IPS-18c (cell line): ENCODE measurements around the gene CHCT1.
"Not testable (repeated sequence)": the region's sequence is repeated elsewhere in the genome, so short reads cannot be mapped to it uniquely, and the experiment has no call there.

Experiments
- H3K4me3 ChIP-seq: 2 replicates; pipeline ENCODE4 v1.7.0; 2013; ENCODE audit warnings: low read depth, mild to moderate bottlenecking, low read length, moderate library complexity; ENCODE audit not compliant: insufficient read depth
- H3K9me3 ChIP-seq: one replicate; pipeline ENCODE4 v1.6.1; 2013; ENCODE audit warnings: mild to moderate bottlenecking, low read length, moderate library complexity; ENCODE audit not compliant: control insufficient read depth, insufficient read depth

The CHCT1 gene

DNA sequence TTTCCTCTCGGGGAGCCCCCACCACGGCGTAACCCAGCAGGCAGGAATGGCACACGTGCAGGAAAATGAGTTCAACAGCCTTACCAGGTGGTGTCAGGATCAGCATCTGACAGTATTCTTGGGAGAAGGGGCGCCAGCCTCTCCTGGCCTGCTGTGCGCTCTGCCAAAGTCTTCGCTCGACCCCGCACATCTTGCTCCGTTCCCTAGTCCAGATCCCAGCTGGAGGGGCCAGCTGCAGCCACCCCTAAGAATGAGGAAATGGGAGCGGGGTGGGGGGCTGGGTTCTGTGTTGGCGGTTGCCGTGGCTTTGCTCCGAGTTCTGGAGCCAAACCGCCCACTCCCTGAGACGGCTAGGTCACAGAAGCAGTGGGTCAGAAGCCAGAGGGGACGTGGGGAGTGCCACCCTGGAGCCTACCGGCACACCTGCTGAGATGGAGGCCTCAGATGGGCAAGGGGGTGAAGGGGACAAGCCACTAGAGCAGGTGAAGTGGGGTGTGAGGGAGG is at the start of gene CHCT1:
CHCT1 (plus strand) TSS at position 328 of the 504 bp plus-strand sequence; CDS start at position 432, 104 bp downstream.
- H3K4me3 ChIP-seq, result peak within 1 kb of the TSS; percentile 76
- H3K9me3 ChIP-seq, result no peaks in the 10 kb centered on the region

DNA sequence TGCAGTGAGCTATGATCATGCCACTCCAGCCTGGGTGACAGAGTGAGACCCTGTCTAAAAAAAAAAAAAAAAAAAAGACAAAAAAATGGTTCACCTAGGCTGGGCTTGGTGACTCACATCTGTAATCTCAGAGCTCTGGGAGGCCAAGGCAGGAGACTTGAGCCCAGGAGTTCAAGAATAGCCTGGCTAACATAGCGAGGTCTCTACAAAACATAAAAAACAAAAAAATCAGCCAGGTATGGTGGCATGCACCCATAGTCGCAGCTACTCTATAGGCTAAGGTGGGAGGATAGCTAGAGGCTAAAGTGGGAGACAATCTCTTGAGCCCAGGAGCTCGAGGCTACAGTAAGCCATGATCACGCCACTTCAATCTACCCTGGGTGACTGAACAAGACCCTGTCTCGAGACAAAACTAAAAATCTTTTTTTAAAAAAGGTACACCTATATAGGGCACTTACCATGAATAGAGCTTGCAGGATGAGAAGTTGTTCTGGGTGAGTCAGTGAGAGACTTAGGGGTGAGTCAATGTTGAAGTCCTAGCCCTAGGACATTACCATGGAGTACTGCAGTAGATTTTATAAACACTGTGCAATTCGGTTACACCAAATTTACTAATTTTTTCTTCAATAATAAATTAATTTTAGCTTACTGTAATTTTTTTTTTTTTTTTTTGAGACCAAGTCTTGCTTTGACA is 49.4 kb upstream of the CHCT1 start:
- H3K4me3 ChIP-seq, result no peak overlapping the region
- no peaks in the 10 kb centered on the region for H3K9me3 ChIP-seq

- not testable (repeated sequence) for H3K4me3 ChIP-seq, H3K9me3 ChIP-seq
Observed at GRCh38 chr17:60378187-60378586, 44.1 kb upstream of the CHCT1 start.

DNA sequence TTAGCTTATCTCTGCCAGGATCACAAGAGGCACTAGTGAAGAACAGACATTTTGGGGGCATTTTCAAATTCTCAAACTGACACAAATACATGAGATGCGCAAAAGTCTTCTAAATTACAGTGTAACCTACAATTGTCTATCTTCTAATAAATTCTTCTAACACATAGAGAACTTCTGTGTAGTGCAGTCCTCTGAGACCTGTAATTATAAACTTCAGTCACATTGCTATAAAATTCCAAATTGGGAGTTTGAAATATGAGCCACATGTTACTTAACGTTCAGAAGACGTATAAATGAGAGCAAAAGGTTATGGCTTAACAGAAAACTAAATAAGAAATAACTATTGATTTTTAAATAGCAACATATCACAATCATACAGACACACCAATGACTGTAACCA is 42.8 kb upstream of the CHCT1 start:
- not testable (repeated sequence) for H3K9me3 ChIP-seq, H3K4me3 ChIP-seq

DNA sequence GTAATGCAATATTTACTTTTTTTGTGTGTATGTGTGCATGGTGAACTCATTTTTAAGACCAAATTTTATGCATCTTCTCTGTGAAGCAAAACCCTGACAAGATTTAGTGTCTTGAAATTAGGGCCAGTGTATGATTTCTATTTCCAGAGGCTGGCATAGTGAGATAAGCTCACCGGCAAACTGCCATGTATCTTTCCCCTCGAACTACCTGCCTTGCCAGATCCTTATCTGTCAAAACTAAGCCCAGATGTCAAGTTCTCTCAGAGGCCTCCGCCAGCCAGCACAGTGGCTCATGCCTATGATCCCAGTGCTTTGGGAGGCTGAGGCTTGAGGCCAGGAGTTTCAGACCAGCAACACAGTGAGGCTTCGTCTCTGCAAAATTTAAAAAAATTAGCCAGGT is 40.3 kb upstream of the CHCT1 start:
- Histone ChIP-seq H3K9me3 (no peaks in the 10 kb centered on the region), H3K4me3 (no peak overlapping the region)

DNA sequence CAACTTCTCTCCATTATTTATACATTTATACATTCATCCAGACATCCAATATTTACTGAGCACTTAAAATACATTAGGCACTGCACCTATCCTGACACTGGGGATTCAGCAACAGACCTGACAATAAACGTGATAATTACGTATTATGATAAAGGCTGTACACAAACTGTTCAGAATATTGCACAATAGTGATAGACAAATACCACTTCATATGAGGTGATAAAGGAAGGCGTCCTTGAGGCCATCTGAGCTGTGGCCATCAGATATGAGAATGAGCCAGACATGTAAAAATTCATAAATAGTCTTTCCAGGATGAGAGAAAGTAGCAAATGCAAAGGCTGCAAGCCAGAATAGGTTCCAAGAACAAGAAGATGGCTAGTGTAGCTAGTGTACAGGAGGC is 38.9 kb upstream of the CHCT1 start:
- no peaks in the 10 kb centered on the region for H3K9me3 ChIP-seq
- H3K4me3 ChIP-seq, result no peak overlapping the region

DNA sequence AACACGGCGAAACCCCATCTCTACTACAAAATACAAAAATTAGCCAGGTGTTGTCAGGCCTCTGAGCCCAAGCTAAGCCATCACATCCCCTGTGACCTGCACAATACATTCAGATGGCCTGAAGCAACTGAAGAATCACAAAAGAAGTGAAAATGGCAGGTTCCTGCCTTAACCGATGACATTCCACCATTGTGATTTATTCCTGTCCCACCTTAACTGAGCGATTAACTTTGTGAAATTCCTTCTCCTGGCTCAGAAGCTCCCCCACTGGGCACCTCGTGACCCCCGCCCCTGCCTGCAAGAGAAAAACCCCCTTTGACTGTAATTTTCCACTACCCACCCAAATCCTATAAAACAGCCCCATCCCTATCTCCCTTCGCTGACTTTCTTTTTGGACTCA is 37.4 kb upstream of the CHCT1 start:
- not testable (repeated sequence) for H3K9me3 ChIP-seq
- peak overlapping the region; percentile 9; the same call in 1 of the 2 replicates for H3K4me3 ChIP-seq

GRCh38 chr17:60386147-60387058 is 35.9 kb upstream of the CHCT1 start:
- no peaks in the 10 kb centered on the region for H3K9me3 ChIP-seq
- H3K4me3 ChIP-seq, result no peak overlapping the region

GRCh38 chr17:60387666-60388065 is 34.6 kb upstream of the CHCT1 start:
- H3K4me3 ChIP-seq, result no peak overlapping the region
- H3K9me3 ChIP-seq, result no peaks in the 10 kb centered on the region

GRCh38 chr17:60388742-60389141 is 33.5 kb upstream of the CHCT1 start:
- H3K4me3 ChIP-seq, result no peak overlapping the region
- H3K9me3 ChIP-seq, result no peaks in the 10 kb centered on the region

DNA sequence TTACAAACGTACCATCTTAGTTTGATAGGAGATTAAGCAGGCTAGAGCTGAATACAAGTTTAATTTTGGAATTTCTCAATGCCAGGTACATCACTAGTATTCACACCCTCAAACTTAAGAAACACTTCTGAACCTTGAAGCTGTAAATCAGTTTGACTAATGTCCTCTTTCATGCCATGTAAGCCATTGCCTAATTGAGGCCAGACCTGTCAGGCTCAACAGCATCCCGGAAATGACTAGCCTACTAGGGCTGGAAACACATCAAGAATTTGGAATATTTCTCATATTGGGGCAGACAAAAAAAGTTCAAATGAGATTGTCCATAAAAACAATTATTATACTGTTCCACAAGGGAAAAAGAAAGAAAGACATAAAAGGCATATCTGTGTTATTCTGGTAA is 32.1 kb upstream of the CHCT1 start:
- Histone ChIP-seq H3K9me3 (no peaks in the 10 kb centered on the region), H3K4me3 (peak overlapping the region; percentile 92; the same call in 1 of the 2 replicates)

GRCh38 chr17:60390925-60391470 is 31.3 kb upstream of the CHCT1 start:
- Histone ChIP-seq H3K9me3 (no peaks in the 10 kb centered on the region), H3K4me3 (peak overlapping the region; percentile 92)

DNA sequence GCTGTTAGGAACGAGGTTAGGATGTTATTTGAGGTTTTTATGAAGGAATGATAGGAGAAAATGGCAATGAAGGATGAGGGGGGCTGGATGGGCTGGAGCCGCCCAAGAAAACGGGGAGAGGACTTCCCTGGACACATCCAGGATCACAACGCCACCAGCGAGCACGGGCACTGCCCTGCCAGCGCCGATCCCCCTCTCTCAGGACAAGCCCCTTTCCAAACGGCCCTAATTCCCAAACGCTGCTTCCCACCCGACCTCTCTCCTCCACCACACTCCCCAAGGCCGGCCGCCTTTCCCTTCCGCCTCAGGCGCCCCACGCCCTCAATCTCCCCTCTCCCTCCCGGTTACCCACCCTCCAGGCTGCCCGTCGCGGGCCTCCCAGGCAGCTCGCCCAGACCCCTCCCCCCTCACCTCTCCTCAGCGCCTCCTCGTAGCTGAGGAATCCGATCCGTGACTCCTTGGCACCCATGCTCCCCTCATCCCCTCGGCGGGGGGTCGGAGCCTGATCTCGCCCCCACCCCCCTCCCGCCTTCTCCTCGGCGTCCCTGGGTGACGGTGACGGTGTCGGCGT is 30.7 kb upstream of the CHCT1 start:
- Histone ChIP-seq H3K4me3 (peak overlapping the region; percentile 92), H3K9me3 (no peaks in the 10 kb centered on the region)

- no peaks in the 10 kb centered on the region for H3K9me3 ChIP-seq
- H3K4me3 ChIP-seq, result peak within 1 kb of the TSS; percentile 92
Observed at GRCh38 chr17:60392042-60392844, 30.0 kb upstream of the CHCT1 start, which contains the start of gene USP32. USP32 (minus strand) TSS chr17:60392133; CDS start chr17:60391939, 194 bp downstream.

- H3K4me3 ChIP-seq, result peak overlapping the region; percentile 92
- no peaks in the 10 kb centered on the region for H3K9me3 ChIP-seq
Observed at GRCh38 chr17:60392845-60393702, 29.2 kb upstream of the CHCT1 start.
